Activated T-cell treated with anti-CD3 and anti-CD28 coated beads for 24 hours (primary cell): ENCODE results near the gene CKM.
"Not testable (repeated sequence)": the region's sequence is repeated elsewhere in the genome, so short reads cannot be mapped to it uniquely, and the experiment has no call there.

Experiments
- DNase-seq: peaks from one replicate; pipeline ENCODE4 v3.0.0-alpha.2; 2020; ENCODE audit warnings: low read depth

Gene CKM

GRCh38 chr19:45349126-45349415 is 26.4 kb upstream of the CKM start:
- DNase-seq, result no peak

GRCh38 chr19:45348367-45349125 is 25.9 kb upstream of the CKM start:
- DNase-seq, result no peak

GRCh38 chr19:45347570-45348366 is 25.1 kb upstream of the CKM start:
- DNase-seq, result no peak

GRCh38 chr19:45346449-45346848 is 23.8 kb upstream of the CKM start:
- DNase-seq, result no peak

- DNase-seq, result no peak
These were observed 22.8 kb upstream of the CKM start for GRCh38 chr19:45345506-45345860.

GRCh38 chr19:45344621-45345505 is 22.2 kb upstream of the CKM start:
- no peak for DNase-seq

GRCh38 chr19:45342911-45343310 is 20.2 kb upstream of the CKM start:
- DNase-seq, result no peak

GRCh38 chr19:45340899-45341453 is 18.3 kb upstream of the CKM start:
- no peak for DNase-seq

- peak; percentile 13 for DNase-seq
These were observed 17.7 kb upstream of the CKM start, which contains the start of gene KLC3 for GRCh38 chr19:45340232-45340898. Gene KLC3 (plus strand): TSS chr19:45340750. CDS start chr19:45345542, 4,792 bp downstream.

- DNase-seq, result no peak
These were observed 17.0 kb upstream of the CKM start for GRCh38 chr19:45339629-45340028.

- no peak for DNase-seq
These were observed 14.1 kb upstream of the CKM start for GRCh38 chr19:45336696-45337251.

- not testable (repeated sequence) for DNase-seq
These were observed 12.2 kb upstream of the CKM start for GRCh38 chr19:45334881-45335280.

- DNase-seq, result no peak
These were observed 11.1 kb upstream of the CKM start for GRCh38 chr19:45333609-45334303.

- DNase-seq, result no peak
These were observed 8.7 kb upstream of the CKM start for GRCh38 chr19:45331411-45331810.

GRCh38 chr19:45327404-45328143 is 4.9 kb upstream of the CKM start:
- DNase-seq, result no peak

GRCh38 chr19:45324349-45324907 is 1.8 kb upstream of the CKM start:
- no peak for DNase-seq

GRCh38 chr19:45323671-45324081 is 1.0 kb upstream of the CKM start:
- no peak for DNase-seq

- DNase-seq, result no peak
These were observed 364 bp downstream of the CKM start for GRCh38 chr19:45322311-45322710.

GRCh38 chr19:45321848-45322247 is 827 bp downstream of the CKM start:
- DNase-seq, result no peak
